Breast epithelium (tissue), 4 donors: ENCODE data around the gene HSP90AB1. TPM values are rescaled to one million over a fixed set of nuclear protein-coding genes. Genes with fewer than 3 reads are reported as not detected.

Experiments
- DNase-seq, 2 donors: peaks; one replicate each; pipeline ENCODE4 v3.0.0-alpha.2; 2019; ENCODE audit warnings: low spot score in 2 of 2
- H3K27ac ChIP-seq, 2 donors: fragments of 200-600 bp; sonication (generic) in 1 of 2; one replicate each; pipeline ENCODE4 v1.5.1; 2016 to 2019; ENCODE audit warnings: mild to moderate bottlenecking in 1 of 2
- H3K27me3 ChIP-seq, 2 donors: fragments of 200-600 bp; sonication (generic) in 1 of 2; one replicate each; pipeline versions ENCODE4 v1.5.1 to v1.6.0; 2017 to 2019; ENCODE audit warnings: control low read depth in 1 of 2, mild to moderate bottlenecking in 1 of 2
- H3K36me3 ChIP-seq: fragments of 200-600 bp; one replicate; pipeline ENCODE4 v1.5.1; 2019
- H3K4me1 ChIP-seq, 2 donors: fragments of 200-600 bp; sonication (generic); one replicate each; pipeline ENCODE4 v1.5.1; 2016 to 2019; ENCODE audit warnings: control low read depth in 1 of 2
- H3K4me3 ChIP-seq, 3 donors: fragments of 200-600 bp; sonication (generic); 1 replicate in 2 of 3; 2 replicates in 1 of 3; pipeline ENCODE4 v1.5.1; 2016 to 2019; ENCODE audit warnings: mild to moderate bottlenecking in 3 of 3, moderate library complexity in 2 of 3
- H3K9me3 ChIP-seq, 2 donors: fragments of 200-600 bp; sonication (generic) in 1 of 2; one replicate each; pipeline ENCODE4 v1.5.1; 2016 to 2019; ENCODE audit warnings: control low read depth in 1 of 2
- POLR2A ChIP-seq: fragments of 450-650 bp; IDR thresholded peaks from one replicate; pipeline ENCODE4 v1.6.1; 2016; ENCODE audit warnings: antibody characterized with exemption, mild to moderate bottlenecking, moderate library complexity
- POLR2AphosphoS5 ChIP-seq, 3 donors: sonication (generic); formaldehyde crosslinking; IDR thresholded peaks; one replicate each; pipeline ENCODE4 v1.6.1; 2017; ENCODE audit warnings: antibody characterized with exemption in 3 of 3
- intact Hi-C: fragments of 100-400 bp; cut with DNase I; formaldehyde crosslinking; loops from one replicate; pipeline ENCODE4 v1.15.1; 2023; ENCODE audit warnings: low total_unique reads
- total RNA-seq, 3 donors: library from RNA; depleted of rRNA; stranded (reverse); fragments of >200 nt; gene quantifications; one replicate each; pipeline ENCODE4 v1.1.0, GENCODE V29; 2016
- TF ChIP-seq, protein P1 (sequence below), 3 donors: fragments of 450-650 bp; IDR thresholded peaks; one replicate each; pipeline ENCODE4 v1.5.1; 2016 to 2017; ENCODE audit warnings: antibody characterized with exemption in 3 of 3, mild to moderate bottlenecking in 3 of 3, moderate library complexity in 3 of 3

The HSP90AB1 gene
- total RNA-seq: 100 to 1,000 TPM; 643 to 810 (median 662) TPM

DNA sequence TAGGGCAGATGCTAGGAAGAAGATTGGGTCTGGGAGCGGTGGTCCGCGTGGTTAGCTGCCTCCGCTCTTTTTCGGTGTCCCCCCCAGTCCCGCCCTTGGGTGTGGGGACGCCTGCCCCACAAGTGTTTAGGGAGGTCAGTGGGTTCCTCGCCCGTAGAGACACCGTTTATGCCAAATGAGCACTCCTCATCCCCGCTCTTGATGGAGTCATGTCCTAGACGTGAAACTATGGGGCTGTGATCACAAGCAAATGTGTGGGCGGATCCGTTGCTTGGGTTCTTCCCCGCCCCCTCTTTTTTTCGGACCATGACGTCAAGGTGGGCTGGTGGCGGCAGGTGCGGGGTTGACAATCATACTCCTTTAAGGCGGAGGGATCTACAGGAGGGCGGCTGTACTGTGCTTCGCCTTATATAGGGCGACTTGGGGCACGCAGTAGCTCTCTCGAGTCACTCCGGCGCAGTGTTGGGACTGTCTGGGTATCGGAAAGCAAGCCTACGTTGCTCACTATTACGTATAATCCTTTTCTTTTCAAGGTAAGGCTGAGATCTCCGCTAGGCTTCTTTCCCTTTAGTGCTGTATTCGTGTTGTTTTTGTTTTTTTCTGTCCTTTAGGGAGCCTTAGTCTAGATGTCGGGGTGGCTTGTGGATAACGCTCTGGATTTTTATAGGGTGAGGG lies at the start of gene HSP90AB1:
HSP90AB1 (plus strand) TSS at position 439 of the 675 bp plus-strand sequence. CDS start 1,529 bp downstream, outside the sequence.
- Histone ChIP-seq H3K4me1 (peaks cover 0 to 13% of the 10 kb centered on the region in 2 donors), H3K27ac (peak within 1 kb of the TSS; percentile 93 to 100), H3K4me3 (peak within 1 kb of the TSS; percentile 69 to 95 (median 94)), H3K27me3 (no peaks in the 10 kb centered on the region), H3K36me3 (peaks cover 4% of the 10 kb centered on the region), H3K9me3 (no peaks in the 10 kb centered on the region)
- intact Hi-C loops: no loop called here
- TF ChIP-seq POLR2AphosphoS5 (IDR thresholded peaks at IDR 0.05) (peak; percentile 100), POLR2A (peak; percentile 98)
- TF ChIP-seq, protein P1, sequence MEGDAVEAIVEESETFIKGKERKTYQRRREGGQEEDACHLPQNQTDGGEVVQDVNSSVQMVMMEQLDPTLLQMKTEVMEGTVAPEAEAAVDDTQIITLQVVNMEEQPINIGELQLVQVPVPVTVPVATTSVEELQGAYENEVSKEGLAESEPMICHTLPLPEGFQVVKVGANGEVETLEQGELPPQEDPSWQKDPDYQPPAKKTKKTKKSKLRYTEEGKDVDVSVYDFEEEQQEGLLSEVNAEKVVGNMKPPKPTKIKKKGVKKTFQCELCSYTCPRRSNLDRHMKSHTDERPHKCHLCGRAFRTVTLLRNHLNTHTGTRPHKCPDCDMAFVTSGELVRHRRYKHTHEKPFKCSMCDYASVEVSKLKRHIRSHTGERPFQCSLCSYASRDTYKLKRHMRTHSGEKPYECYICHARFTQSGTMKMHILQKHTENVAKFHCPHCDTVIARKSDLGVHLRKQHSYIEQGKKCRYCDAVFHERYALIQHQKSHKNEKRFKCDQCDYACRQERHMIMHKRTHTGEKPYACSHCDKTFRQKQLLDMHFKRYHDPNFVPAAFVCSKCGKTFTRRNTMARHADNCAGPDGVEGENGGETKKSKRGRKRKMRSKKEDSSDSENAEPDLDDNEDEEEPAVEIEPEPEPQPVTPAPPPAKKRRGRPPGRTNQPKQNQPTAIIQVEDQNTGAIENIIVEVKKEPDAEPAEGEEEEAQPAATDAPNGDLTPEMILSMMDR (IDR thresholded peaks at IDR 0.05): peak in 2 of 3 donors; percentile 3 to 30
- DNase-seq: peak; percentile 97 to 99

DNA sequence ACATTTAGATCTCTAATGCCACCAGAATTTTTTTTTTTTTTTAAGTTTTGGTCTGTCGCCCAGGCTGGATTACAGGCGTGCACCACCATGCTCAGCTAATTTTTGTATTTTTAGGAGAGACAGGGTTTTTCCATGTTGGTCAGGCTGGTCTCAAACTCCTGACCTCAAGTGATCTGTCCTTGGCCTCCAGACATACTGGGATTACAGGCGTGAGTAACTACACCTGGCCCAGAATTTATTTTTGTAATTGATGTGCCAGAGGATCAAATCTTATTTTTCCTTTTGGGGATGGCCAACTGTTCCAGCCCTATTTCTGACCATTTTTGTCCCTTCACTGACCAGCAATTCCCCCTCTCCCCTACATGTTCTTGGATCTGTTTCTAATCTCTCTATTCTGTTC lies 48.2 kb upstream of the HSP90AB1 start:
- Histone ChIP-seq H3K4me1 (no peaks in the 10 kb centered on the region), H3K27me3 (no peaks in the 10 kb centered on the region), H3K36me3 (no peaks in the 10 kb centered on the region), H3K4me3 (no peak overlapping the region), H3K9me3 (no peaks in the 10 kb centered on the region), H3K27ac (no peak overlapping the region)
- TF ChIP-seq, protein P1 (IDR thresholded peaks at IDR 0.05): no peak
- TF ChIP-seq POLR2AphosphoS5 (IDR thresholded peaks at IDR 0.05) (no peak), POLR2A (no peak)
- intact Hi-C loops: no loop called here
- DNase-seq: no peak

DNA sequence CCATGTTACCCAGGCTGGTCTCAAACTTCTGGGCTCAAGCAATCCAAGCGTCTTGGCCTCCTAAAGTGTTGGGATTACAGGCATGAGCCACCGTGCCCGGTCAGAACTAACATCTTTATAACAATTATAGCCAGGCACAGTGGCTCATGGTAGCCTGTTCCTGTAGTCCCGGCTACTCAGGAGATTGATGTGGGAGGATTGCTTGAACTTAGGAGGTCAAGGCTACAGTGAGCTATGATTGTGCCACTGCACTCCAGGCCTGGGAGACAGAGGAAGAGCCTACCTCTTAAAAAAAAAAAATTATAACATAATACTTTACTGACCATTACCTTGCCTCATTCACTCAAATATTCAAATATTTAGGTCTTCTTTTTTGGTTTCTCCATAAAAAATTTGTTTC lies 47.0 kb upstream of the HSP90AB1 start:
- Histone ChIP-seq H3K27me3 (no peaks in the 10 kb centered on the region), H3K4me3 (no peak overlapping the region), H3K27ac (no peak overlapping the region), H3K9me3 (no peaks in the 10 kb centered on the region), H3K36me3 (no peaks in the 10 kb centered on the region), H3K4me1 (no peaks in the 10 kb centered on the region)
- intact Hi-C loops: no loop called here
- TF ChIP-seq POLR2A (no peak), POLR2AphosphoS5 (IDR thresholded peaks at IDR 0.05) (no peak)
- TF ChIP-seq, protein P1 (IDR thresholded peaks at IDR 0.05): no peak
- no peak for DNase-seq

DNA sequence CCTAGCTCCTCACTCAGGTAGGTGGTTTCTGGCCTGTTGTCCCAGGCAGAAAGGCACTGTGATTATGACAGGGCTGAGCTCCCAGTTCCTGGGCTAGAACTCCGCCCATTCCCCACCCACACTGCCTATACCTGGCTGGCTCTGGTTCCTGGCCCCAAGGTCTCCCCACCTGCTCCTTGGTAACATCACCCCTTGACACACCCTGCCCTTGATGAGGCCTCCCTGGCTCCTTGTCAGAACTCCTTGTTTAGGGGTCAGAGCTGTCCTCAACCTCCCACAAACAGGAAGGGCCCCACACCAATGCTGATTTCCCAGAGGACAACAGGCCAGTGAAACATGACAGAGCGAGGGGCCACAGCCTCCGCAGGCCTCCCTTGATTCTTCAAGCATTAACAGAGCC lies 45.7 kb upstream of the HSP90AB1 start:
- DNase-seq: peak in 1 of 2 donors; percentile 62
- intact Hi-C loops: no loop called here
- H3K27ac ChIP-seq: peak overlapping the region; percentile 56 to 88

More for the DNA sequence above, 45.7 kb upstream of the HSP90AB1 start:
- no peaks in the 10 kb centered on the region for H3K36me3 ChIP-seq
- TF ChIP-seq, protein P1 (IDR thresholded peaks at IDR 0.05): no peak
- TF ChIP-seq POLR2A (no peak), POLR2AphosphoS5 (IDR thresholded peaks at IDR 0.05) (no peak)
- H3K4me1 ChIP-seq: no peaks in the 10 kb centered on the region
- no peaks in the 10 kb centered on the region for H3K9me3 ChIP-seq
- no peaks in the 10 kb centered on the region for H3K27me3 ChIP-seq
- peak overlapping the region in 1 of 3 donors; percentile 29 for H3K4me3 ChIP-seq
